Cardiac fibroblast (primary cell): ENCODE data around the gene CBL.

Source experiments
- DNase-seq, 2 donors: peaks; one replicate each; pipeline versions ENCODE4 v3.0.0 to v3.0.0-alpha.2; 2010; ENCODE audit warnings: low read depth in 2 of 2
- H3K4me3 ChIP-seq, 2 donors: replicated peaks in 1 of 2; 1 replicate in 1 of 2; 2 replicates in 1 of 2; pipeline ENCODE4 v1.5.1; 2011; ENCODE audit warnings: low read depth in 2 of 2, low read length in 2 of 2, mild to moderate bottlenecking in 2 of 2, moderate library complexity in 1 of 2
- TF ChIP-seq, protein P1 (sequence below): IDR thresholded peaks from one replicate; pipeline ENCODE4 v1.5.1; 2011; ENCODE audit warnings: low read depth, mild to moderate bottlenecking, low read length, inconsistent platforms

Gene CBL

GRCh38 chr11:119357074-119357473 is 150.9 kb downstream of the CBL start:
- peak overlapping the region; percentile 56 to 57 for H3K4me3 ChIP-seq
- DNase-seq = no peak
- TF ChIP-seq, protein P1, sequence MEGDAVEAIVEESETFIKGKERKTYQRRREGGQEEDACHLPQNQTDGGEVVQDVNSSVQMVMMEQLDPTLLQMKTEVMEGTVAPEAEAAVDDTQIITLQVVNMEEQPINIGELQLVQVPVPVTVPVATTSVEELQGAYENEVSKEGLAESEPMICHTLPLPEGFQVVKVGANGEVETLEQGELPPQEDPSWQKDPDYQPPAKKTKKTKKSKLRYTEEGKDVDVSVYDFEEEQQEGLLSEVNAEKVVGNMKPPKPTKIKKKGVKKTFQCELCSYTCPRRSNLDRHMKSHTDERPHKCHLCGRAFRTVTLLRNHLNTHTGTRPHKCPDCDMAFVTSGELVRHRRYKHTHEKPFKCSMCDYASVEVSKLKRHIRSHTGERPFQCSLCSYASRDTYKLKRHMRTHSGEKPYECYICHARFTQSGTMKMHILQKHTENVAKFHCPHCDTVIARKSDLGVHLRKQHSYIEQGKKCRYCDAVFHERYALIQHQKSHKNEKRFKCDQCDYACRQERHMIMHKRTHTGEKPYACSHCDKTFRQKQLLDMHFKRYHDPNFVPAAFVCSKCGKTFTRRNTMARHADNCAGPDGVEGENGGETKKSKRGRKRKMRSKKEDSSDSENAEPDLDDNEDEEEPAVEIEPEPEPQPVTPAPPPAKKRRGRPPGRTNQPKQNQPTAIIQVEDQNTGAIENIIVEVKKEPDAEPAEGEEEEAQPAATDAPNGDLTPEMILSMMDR = no peak
